GM18526 (cell line): Measurements from ENCODE around the gene C19orf12.

ENCODE experiments used
- POLR2A ChIP-seq: IDR thresholded peaks from 3 replicates; pipeline ENCODE4 v1.6.1; 2011; ENCODE audit not compliant: insufficient read length; ENCODE audit errors: extremely low read depth

Gene C19orf12

DNA sequence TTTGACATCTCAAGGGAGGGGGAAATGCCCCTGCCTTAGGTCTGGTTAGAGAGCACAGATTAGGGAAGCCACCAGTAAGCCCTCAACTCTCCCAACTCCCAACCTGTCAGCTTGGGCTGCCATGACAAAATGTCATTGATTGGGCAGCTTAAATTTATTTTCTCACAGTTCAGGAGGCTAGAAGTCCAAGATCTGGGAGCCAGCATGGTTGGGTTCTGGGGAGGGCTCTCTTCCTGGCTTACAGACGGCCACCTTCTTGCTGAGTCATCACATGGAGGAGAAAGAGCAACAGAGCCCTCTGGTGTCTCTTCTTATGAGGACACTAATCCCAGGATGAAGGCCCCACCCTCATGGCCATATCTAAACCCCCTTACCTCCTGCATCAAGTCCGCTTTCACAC lies 24.2 kb downstream of the C19orf12 start:
- TF ChIP-seq POLR2A = no peak

DNA sequence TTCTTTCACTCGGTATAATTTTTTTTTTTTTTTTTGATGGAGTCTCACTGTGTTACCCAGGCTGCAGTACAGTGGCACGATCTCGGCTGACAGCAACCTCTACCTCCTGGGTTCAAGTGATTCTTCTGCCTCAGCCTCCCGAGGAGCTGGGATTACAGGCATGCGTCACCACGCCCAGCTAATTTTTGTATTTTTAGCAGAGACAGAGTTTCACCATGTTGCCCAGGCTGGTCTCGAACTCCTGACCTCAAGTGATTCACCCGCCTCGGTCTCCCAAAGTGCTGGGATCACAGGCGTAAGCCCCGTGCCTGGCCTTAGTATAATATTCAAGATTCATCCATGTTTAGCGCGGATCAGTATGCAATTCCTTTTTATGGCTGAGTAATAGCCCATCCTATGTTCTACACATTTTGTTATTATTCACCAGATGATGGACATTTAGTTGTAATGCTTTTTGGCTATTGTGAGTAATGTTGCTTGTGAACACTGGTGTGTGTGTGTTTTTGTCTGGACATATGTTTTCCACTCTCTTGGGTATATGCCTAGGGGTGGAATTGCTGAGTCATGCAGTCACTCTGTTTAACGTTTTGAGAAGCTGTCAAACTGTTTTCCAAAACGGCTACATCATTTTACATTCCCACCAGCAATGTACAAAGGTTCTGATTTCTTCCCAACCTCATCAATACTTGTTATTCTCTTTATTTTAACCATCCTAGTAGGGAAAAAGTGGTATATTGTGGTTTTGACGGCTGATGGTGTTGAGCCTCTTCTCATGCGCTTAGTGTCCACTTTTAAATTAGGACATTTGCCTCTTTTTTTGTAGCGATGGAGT lies 26.9 kb downstream of the C19orf12 start:
- TF ChIP-seq POLR2A = no peak

DNA sequence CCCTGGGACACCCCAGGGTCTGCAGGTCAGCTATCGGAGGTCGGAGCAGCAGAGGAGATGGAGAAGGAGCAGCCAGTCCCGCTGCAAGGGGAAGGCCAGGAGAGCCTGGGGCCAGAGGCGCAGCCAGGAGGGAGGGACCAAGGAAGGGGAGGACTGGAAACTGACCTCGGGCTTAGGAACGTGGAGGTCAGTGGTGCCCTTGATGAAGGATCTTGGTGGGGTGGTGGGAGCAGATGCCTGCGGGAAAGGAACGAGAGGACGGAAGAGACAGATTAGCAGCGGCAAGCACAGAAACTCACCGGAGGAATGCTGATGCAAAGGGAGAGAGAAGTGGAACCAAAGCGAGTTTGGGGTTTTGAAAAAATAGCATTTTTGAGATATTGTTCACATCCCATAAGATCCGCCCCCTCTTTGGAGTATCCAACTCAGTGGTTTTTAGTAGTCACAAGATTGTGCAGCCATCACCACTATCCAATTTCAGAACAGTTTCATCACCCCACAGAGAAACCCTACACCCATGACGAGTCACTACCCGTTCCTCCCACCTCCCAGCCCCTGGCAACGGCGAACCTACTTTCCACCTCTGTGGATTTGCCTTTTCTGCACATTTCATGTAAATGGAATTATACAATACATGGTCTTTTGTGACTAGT lies 27.7 kb downstream of the C19orf12 start:
- TF ChIP-seq POLR2A = no peak

DNA sequence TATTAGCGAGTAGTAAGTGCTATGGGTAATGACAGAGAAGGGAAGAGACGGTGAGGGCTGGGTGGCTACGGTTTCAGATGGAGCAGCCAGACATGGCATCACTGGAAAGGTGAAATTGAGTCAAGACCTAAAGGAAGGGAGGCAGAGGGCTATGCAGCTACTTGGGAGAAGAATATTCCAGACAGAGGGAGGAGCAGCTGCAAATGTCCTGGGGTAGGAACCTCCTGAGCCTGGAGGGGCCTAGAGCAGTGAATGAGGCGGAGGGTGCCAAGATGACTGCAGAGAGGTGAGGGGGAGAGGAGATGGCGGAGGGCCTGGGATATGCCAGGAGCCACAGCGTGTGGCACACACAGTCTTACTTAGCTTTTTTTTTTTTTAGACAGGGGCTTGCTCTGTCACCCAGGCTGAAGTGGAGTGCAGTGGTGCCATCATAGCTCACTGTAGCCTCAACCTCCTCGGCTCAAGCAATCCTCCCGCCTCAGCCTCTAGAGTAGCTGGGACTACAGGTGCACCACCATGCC lies 28.7 kb downstream of the C19orf12 start:
- TF ChIP-seq POLR2A = no peak

DNA sequence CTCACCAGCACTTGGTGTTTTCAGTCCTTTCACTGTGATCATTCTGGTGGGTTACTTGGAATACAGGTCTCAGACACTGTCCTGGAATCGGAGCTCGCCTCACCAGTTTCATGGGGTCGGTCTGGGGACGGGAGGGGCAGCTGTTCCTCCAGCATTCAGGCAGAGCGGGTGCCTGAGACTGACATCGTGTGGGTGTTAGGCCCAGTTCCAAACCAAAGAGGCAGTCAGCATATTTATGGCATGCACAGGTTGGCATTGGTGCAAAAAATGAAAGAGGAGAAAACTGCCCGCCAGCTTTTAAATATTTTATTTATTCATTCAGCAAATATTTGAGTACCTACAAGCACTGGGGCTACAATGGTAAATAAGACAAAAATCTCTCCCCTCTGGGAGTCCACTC lies 29.7 kb downstream of the C19orf12 start:
- TF ChIP-seq POLR2A = no peak

DNA sequence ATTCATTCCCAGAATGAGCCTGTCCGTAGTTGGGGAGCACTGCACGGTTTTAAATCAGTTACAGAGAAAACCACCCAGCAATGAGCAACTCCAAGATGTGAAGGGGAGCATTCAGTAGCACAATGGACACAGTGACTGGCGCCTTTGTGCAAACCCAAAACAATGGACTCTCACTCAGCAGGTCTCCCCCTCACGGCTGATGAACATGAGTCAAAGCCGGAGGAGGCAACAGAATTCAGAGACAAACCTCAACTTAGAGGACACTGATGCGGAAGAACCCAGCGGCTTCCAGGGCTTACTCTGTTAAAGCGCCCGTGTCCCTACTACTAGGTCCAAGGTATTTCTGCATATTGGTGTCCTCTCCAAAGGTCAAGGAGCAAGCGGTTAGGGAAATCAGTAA lies 32.1 kb downstream of the C19orf12 start:
- no peak for TF ChIP-seq POLR2A

DNA sequence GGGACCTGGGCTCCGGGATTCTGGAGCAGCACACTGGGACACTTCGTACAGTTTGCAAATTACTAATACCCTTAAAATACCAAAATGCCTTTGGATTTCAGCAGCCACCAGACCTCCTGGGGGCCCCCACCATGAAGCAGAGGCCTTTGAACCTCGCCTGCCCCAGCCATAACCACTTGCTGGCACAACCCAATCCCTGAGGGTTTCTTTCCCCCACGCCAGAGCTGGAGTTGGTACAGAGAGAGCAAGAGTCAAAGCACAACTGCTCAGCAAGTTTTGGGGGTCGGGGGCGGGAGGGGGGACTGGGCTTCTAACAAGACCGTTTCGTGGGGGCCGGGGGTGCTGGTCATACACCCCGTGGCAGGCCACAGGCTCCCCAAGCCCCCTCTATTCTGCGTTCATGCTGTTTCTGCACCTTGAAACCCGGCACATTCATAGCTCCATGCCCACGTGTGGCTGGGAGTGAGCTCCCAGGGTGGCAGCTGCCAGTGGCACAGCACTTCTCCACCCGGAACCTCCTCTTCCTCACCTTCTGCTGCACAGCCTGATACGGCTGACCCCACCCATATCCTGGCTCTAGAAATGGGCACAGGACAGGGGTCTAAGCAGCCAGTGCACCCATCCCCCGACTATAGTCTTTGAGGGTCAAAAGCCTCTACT lies 32.7 kb downstream of the C19orf12 start:
- TF ChIP-seq POLR2A = no peak

DNA sequence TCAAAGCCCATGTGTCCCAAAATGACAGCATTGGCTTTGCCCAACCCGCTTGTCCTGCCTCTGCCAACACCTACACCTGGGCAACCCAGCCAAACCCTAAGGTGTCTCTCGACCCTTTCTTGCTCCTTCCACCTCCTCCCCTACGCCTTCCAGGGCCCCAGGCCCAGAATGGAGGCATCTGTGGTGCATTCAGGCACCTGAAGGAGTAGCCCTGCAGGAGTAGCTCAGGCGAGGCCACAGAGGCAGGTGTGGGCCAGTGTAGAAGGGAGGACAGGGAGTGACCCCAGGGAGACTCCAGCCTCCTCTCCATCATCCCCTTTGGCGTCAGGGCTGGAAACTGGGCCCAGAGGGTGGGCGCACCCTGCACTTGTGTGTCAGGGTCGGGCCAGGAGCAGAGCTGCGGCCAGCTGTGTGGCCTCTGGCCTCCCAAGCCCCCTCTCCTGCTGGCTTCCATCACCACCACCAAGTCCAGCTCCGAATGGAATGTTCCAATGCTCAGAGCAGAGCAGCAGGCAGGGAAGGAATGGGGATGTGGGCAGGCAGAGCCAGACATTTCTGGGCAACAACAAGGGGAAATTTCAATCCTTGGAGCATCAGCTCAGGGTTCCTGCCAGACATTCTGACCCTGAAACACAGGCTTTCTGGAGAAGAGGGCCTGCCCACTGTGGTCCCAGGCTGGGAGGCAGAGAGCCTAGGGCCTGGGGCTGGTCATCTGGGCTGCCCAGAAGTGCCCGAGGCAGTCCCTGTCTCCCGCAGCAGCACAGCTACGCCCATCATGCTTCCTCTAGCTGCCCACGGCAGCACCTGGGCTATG lies 33.4 kb downstream of the C19orf12 start:
- TF ChIP-seq POLR2A = no peak

DNA sequence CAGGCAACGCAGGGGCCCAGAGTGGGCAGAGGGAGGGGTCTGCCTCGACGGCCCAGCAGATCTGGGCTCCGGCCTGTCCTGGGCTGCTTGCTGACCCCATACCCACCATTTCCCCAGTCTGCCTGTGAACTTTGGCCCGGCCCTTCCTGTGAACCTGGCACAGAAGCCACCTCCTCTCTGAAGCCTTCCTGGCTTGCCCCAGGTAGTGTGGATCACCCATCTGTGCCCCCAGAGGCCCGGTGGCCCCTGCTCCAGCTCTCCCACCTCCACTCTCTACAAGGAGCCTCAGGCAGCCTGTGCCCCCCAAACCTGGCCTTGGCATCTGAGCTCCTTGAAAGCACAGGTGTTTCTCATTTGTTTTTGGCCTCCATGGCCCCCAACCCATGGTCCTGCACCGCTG lies 34.1 kb downstream of the C19orf12 start:
- TF ChIP-seq POLR2A = no peak

DNA sequence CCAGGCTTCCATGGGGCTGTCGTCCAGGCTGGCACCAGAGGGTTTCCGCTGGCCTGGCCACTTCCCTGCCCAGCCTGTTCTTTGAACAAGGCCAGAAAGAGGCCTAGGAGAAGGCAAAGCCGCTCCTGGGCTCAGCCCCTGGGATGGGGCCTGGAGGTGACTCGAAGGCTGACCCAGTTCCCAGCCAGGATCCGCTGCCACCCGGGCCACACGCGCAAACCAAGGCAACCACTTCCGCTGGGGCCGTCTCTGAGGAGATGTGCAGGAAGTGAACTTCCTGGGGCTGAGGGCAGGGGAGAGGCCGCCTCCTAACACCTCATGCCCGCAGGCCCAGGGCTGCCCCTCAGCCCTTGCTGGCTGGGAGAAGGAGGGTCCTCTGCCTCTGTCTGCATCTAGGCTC lies 34.6 kb downstream of the C19orf12 start:
- peak; percentile 31 for TF ChIP-seq POLR2A

DNA sequence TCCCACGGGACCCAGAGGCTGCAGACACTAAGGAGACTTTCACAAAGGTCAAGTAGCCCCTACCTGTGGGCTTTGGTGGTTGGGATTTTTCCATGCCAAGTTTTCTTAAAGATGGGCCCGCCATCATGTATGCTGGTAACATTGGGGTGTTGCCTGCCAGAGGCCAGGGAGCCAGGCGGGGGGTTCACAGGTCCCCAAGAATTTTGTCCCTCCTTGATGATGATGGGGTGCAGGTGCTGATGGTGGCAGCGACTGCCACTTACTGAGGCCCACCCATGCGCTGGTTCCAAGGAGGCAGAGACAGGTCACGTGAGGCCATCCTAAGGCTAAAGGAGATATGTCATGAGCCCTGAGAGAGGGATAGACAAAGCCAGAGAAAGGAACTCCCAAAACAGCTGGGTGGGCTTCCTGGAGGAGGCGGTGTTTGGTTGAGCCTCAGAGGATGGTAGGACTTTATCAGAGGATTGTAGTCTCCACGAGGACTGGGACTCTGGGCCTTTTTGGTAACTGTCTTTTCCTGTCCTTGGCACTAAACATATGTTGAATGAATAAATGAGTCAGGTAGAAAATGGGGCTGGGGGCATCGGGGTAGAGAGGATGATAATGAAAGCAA lies 35.4 kb downstream of the C19orf12 start:
- TF ChIP-seq POLR2A = no peak

DNA sequence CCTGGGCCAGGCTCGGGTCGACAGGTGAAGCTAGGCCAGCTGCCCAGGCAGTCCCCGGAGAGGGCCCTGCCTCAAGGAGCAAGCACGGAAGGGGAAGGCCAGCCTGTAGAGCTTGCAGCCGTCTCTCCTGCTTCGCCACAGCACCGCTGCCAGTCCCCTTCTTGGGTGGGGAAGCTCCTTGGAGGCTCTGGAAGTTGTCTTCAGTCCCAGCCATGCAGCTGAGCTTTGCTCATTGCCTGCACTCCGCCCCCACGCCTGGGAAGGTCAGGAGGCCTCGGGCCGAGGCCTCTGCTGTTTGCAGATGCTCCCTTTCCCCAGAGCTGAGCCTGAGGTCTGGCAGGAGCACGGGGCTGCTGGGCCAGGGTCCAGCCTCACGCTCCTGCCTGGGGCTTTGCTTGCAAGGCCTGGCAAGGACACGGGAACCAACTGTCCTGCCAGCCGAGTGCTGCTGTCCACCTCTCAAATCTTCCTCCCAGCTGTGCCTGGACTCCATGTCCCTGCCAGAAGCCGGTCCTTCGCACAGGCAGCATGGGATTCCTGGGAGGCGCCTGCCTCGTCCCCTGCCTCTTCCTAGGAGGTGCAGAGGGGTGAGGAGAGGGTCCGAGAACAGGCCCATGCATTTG lies 36.5 kb downstream of the C19orf12 start:
- TF ChIP-seq POLR2A = no peak

DNA sequence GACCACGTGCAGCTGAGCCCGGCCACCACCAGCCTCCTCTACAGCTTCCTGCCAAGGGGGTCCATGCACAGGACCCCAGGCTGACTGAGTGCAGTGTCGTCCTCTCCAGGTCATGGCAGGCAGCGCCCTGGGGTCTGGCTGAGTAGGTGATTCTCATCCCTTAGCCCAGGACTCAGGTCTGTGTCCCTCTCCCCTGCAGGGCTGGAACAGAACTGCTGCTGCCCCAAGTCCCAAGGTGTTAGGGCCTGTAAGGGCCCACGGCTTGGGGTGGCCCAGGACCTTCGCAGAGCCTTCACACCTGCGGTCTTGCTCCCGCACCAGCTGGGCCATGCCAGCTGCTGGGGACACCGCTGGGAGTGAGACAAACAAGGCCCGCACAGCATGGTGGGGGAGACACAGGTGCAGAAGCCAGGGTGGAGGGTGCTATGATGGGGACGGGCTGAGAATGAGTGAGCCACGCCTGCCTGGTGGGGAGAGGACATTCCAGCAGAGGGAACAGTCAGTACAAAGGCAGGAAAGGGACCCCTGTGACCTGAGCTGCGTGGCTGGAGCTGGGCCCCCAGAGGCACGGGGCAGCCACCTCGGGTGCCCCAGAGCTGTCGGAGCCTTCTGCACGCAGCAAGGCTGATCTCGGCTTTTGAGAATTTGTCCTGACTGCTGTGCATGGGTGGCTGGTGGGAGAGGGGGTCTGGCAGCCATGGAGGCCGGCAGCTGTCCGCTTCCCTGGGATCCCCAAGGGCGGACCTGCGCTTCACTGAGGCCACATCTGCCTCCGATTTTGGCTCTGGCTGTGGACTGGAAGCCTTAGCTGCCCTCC lies 37.9 kb downstream of the C19orf12 start:
- TF ChIP-seq POLR2A = no peak
